NCI-H446 treated with DMSO at 0.1 percent for 48 hours (cell line): ENCODE measurements around the gene ARHGAP15.

Source experiments
- DNase-seq: peaks from one replicate; lab custom pipeline; 2025; lab: John Stamatoyannopoulos, UW

Gene ARHGAP15

DNA sequence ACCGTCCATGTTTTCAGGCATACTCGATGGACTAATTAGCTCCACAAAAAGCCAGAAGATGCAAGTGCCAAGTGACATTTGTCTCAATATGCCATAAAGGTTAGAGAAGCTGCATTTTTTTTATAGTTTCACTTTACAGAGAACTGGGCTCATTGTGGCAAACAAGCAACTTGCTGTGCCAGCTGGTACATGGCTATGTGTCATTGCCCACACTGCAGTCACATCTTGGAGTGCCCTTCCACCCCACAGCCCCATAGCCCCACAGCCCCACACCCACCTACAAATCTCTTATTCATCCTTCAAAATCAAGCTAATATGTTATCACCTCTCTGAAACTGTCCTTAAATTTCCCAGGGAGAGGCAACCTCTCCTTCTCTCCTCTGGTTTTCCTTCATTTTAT is 451.9 kb downstream of the ARHGAP15 start:
- no peak for DNase-seq

DNA sequence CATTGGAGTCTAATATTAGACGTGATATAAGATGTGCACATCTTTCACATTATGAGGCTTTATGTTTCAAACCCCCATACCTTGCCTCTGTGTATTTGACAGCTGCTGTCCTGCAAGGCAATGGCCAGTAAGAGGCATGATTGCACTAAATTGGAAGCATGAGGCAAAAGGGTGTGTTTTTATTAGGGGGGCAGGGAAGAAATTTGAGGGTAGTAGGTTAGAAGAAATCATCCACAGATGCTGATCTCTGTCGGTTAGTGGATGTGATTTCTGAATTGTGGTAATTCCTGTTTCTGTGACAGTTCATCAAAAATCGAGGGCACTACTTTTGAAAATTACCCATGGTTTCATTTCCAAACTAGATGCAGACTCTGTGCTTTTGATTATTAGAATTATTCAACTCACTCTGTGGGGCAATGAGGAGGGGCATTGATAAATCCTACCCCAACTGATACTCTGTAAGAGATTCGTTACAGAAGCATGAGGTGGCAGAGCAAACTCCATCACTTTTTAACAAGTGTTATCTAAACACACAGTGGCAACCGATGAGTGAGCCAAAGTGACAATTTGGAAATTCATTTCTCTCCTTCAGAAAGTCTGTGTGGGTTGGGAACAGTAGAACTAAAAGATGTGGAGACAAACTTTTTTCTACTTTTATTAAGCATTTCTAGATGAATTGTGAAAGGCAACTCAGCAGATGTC is 453.0 kb downstream of the ARHGAP15 start:
- no peak for DNase-seq

DNA sequence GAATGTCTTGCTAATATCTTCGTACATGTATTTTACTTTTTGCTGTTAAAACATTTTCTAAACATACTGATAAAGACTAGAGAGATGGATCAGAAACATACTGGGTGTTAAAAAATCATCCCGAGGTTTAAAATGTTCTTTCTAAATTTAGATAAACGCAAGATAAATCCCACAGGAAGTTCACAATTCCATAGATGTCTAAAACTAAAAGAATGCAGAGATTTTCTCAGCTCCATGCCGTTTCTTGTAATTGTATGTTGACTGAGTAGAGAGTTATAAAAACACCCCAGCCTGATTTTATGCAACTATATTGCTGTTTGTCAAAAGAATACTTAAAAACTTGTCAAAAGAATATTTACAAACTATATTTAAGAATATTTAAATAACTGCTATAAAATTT is 455.7 kb downstream of the ARHGAP15 start:
- DNase-seq, result no peak

DNA sequence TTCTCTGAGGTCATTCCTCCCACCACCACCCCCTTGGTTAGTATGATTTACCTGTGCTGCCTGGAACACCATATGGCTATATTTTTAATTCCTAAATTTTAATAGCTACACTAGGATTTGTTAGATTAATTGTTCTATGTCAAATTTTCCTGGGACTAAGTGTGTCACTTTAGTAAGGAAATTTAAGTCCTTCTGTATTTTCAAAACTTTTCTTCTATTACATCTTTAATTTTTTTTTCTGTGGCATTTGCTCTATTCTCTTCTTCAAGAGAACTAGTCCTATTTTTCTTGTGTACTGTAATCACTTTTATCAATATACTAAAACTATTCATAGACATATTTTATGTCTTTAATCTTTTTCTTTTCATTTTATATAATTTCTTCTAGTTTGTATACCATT is 456.9 kb downstream of the ARHGAP15 start:
- DNase-seq, result no peak

DNA sequence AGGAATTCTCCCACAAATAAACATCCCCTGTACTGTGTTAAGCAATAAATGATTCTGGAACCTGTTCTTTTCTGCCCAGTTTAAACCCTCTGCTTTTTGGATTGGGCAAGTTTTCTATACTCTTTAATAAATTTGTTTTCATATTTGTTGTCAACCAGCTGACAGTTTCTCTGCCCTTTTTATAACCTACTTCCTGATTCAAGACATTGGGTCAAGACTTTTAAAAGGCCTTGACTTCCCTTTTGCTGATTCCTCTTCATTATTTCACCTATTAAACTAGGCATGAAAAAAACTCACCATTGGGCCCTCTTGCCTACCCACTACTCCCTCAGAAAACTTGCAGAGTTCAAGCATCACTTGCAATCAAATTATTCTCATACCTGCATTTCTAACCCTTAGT is 459.5 kb downstream of the ARHGAP15 start:
- DNase-seq, result no peak

DNA sequence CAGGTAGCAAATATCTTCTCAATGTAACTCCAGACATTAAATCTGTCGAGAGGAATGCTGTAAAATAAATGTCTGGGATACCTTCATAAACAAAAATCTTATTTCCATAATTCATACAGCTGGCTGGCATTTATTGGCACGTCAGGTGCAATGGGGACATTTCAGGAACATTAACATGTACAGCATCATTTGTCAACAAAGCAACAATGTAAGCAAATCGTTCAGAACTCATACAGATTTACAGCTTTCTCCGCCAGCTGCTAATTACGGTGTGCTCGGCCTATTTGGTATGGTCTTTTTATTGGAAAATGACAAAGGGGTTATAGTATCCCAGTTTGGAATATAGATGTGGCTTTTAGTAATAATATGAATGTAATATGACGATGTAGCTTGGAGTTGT is 464.9 kb downstream of the ARHGAP15 start:
- DNase-seq, result no peak

DNA sequence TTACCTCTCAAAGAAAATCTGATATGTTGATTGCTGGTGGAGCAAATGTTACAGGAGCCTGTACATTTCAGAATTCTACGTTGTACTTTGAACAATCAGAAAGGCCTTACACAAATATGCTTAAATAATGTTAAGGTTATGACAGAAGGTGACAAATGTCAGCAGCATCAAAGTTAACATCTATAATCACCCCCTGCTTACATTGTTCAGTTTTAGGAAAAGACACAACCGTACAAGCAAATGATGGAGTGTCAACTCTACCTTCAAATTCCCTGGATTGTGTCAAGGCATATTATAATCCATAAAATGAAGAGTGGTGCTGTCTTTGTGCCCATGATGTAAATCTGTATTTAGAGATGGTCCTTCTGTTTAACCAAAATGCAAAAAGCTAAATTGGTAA is 465.5 kb downstream of the ARHGAP15 start:
- no peak for DNase-seq

DNA sequence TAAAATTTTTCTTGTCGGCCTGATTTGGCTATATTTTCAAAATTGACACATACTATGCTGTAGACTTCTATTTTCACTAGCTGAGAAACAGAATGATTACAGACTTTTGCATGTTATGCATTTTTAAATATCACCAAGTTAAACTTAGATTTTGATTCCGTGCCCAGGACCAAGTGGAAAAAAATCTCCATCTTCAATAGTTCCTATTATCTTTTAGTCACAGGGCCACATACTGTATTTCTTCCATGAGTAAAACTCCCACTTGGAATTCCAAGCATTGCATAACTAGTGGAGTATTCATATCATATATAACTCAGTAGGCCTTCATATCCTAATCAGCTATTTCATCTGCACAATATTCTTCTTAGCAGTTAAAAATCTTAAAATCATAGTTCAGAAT is 470.9 kb downstream of the ARHGAP15 start:
- DNase-seq, result no peak

DNA sequence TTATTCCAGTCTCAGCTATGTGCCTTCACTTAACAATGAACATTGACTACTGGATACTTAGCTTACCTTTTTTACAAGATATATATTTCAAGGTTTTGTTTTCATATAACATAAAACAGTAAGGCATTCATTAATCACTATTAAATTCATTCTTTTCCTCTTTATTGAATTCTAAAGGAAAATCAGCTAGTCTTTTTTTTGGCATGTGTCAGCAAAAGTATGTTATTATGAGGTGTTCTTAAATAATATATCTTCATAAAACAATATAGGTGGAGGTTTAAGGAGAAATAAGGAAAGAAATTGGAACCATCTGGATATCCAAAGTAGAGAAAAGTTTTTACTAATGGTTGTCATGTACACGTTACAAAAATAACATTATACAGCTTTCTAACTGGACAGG is 472.6 kb downstream of the ARHGAP15 start:
- DNase-seq, result no peak

DNA sequence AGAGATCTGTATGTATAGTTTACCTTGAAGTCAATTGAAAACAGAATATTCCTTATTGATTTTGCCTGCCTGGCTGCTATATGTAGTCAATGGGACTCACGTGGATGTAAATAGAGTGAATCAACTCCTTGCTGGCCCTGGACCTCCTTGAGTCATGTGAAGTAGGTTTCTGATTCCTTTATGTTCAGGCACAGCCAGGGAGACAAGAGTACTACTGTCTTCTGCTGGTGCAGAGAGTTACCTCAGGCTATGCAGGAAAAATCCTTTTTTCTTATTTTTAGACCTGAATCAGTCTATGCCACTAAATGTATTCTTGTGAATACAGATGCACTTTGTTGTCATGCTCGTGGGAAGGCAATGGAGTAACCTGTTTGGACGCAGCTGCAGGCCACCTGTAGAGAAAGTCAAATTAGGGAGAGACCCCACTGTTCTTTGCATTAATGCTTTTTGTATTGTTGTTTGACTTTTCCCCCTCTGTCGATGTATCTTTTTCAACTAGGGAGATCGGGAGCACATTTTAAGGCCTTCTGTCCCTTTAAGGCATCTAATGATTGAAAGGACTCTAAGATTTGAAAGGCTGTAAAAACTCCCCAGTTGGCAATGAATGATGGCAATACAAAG is 473.9 kb downstream of the ARHGAP15 start:
- DNase-seq, result no peak

DNA sequence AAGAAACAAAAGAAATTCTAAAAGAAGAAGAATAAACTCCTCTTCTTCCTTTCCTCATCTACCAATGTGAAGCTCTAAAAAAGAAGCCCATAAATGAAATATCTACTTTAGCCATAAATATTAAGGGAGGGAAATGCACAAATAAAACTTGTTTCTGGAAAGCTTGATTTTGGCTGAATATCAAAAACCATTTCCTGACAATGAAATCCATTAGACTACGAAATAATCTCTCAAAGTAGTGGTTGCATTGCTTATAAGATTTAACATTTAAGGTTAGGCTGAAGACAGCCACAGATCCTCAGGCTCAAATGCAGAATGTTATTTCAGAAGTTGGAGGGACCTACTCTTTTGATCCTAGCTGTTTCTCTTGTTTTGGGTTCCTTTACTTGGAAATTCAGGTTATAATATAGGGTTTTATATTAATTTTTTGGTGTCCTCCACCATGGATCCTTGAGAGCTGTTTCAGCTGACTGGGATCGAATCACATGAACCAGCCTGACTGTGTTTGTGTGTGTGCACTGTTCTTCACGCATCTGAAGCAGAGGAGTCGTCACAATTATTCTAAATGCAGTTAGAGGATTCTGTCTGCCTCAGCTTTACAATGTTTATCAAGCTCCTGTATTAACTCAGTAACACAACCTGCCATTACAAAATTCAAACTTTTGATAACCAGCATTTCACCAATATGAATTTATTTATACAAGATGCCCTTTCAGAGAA is 474.8 kb downstream of the ARHGAP15 start:
- DNase-seq, result no peak

DNA sequence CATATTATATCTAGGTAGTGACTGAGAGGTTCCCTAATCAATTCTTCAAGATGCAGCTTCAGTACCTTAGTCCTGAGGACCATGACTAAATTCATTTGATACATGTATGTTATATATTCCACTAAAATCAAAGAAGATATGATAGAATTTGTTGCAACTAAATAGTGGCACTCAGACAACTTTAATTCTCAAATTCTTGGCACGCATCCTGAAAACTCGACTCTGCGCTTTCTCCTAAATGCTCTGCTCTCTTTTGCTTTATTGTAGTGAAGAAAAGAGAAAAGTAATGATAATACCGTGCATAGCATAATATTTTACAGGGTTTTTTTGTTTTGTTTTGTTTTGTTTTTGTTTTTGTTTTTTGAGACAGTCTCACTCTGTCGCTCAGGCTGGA is 475.3 kb downstream of the ARHGAP15 start:
- no peak for DNase-seq

DNA sequence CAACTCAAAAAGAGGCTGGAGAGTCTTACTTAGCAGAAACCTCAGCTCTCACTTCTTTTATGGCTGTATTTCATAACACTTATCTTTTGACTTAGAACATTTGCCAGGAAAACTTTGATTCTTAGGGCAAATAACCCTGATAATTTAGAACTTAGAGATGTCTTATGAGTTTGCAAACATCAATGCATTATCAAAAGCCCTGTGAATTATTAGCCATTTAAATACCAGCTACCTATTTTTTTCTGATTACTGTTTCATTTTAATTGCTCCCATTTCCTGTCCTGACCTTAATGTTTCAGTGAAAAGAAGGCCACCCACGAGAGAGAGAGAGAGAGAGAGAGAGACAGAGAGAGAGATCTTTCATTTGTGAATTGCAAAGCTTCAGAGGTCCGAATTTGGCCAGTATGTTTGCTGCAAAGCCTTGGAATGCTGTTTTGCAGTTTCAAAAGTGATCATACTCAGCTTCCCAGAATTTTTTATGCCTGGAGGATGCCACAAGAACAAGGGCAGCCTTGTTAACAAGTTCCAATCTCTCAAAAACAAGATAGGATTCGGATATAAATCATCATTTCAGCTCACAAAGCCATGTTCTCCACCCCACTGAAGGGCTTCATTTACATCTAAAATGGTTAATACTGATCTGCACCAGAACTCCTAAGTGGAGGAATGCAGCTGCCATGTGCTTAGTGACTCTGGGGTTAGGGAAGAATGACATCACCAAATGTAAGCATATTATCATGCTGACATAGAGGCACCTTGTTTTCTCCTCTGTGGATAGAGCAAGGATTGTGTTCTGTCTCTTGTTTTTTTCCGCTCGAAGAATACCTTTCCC is 478.2 kb downstream of the ARHGAP15 start:
- DNase-seq, result no peak

DNA sequence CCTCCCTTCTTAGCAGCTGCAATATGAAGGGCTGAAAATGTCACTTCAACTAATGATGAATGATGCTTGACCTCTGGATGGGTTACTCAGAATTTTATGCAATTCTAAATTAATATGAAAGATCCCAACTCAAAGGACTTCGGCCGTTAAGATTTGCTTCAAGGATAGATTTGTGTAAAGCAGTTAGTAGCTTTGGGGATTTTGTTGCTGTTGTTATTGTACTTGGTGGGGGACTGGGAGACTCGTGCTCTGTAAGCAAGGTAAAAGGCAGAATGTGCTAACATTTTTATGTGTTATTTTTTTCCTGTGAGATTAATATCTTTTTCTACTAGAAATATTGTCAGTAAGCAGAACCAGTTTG is 478.8 kb downstream of the ARHGAP15 start:
- no peak for DNase-seq

DNA sequence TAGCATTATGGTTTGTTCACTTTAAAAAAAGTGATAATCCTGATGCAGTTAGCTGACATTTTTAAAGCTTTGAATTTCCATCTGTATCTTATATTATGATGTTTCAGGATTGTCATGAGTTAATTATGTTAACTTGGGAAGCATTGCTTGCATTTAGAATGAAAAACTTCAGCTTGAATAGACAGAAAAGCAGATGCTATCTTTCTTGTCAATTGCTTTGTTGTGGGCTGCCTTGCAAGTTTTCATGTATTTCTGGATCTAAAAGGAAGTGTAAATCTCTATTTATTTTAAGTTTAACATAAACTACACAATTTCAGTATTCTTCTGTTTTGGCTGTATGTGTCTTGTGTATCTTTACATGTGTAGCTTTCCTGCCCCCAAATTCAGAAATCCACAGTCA is 479.5 kb downstream of the ARHGAP15 start:
- no peak for DNase-seq

DNA sequence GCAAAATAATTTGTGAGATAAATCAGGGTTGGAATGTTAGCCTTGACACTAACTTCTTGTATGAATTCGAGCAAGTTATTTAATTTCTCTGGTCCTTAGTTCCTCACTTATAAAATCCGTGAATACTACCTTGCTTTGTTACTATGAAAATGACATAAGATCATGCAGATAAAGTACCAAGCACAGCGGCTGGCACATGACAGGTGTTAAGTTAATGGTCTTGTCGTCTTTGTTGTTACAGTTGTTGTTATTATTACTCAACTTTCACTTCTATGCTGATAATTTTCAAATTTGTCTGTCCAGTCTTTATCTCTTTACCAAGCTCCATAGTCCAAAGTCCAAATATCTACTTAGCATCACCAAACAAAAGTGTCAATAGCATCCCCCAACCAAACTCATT is 482.1 kb downstream of the ARHGAP15 start:
- DNase-seq, result no peak

DNA sequence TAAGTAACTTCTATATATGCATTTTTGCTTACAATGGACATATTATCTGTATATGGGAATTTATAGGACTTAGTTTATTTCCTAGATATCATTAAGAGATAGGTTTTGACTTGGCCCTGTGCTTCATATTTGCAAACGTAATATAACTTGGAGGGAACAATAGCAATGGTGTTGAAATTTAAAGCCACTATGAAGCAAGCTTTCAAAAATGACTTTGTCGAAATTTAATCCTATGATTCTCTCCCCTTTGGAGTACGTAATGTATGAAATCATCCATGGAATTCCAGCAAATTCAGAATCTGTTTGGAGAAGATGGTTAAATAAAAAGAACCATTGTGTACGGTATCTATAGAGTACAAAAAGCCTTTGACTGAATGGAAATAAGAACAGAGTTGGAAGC is 486.3 kb downstream of the ARHGAP15 start:
- no peak for DNase-seq

DNA sequence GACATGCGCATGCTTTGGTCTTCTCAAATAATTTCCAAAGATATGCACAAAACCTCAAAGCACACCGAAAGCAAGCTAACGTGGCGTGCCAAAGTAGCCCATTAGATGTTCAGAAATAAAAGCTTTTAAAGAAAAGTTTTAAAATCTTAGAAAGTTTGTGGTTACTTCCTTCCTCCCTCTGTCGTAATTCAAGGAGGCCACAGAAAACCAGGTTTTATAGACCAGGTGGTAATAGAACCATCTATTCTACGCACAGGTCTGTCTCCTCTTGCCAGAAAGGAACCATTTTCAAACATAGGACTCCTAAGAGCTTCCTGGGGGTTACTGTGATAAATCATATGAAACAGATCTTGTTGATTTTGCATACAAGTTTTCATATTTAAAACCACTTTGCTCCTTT is 487.2 kb downstream of the ARHGAP15 start:
- no peak for DNase-seq

DNA sequence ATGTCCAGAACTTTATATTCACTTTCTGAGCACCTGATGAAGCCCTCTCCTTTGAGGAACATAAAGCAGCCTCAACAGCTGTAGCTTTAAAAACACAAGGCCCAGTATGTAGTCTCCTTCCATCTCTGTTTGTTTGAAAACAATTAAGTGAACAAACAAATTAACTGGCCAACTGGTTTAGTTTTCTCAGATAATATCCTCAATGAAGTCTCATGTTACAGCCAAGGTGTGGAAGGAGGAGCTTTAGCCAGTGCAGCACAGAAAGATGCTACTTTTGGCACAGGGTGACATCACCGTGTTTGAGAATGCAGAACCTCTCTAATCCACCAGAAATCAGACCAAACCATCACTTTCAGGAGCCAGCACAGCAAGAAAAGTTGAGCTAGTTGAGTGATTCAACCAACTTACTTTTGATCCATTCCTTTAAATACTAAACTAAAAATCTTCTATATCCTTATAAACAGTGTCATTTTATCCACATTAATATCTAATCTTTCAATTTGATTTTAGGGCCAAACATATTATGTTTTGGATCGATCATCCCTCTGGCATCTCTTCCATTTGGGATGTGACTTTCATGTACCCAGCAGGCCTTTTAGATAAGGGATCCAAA is 488.7 kb downstream of the ARHGAP15 start:
- DNase-seq, result no peak

DNA sequence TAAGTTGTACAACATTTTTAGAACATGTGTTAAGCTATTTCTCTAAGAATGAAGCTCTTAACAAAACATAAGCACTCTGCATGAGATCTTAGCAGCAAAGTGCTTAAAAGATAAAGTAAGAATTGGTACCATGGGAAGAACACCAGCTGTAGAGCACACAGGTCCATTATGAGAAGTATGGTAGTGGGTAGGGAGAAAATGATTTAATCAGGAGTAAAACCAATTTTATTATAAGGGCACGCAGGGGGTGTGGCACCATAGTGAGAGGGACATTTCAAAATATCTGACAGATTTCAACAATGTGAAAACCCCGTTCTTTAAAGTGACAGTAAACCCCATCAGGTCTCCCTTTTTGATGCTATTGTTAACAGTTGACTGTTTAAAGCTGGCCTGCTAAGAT is 492.9 kb downstream of the ARHGAP15 start:
- DNase-seq, result no peak

DNA sequence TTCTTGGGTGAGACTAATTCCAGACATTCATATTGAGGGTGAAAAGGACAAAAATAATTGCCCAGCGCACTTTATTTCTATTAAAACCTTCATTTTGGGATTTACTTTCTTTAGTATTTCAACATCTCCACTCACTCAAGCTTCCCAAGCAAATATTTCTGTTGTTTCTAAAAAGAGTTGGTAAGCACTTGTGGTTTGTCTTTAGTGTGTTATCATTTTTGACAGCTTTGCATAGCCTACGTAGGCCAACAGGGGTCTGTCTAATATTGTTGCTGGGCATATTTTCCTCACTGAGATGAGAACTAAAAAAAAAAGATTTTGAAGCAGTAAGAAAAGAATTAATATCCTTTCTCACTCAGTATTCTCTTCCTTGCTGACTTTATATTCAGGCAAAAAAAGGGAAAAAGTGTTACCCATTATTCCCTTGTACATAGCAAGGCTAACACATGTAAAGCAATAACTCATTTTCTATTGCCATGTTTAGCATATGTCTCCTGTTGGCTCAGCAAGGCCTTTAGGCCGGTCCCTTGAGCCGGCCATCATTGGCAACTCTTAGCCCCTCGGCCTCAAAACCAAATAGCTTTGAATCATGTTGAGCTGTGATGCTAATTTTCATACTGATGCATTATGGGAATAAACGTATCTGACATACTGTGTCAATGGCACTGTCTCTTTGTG is 494.2 kb downstream of the ARHGAP15 start:
- no peak for DNase-seq

DNA sequence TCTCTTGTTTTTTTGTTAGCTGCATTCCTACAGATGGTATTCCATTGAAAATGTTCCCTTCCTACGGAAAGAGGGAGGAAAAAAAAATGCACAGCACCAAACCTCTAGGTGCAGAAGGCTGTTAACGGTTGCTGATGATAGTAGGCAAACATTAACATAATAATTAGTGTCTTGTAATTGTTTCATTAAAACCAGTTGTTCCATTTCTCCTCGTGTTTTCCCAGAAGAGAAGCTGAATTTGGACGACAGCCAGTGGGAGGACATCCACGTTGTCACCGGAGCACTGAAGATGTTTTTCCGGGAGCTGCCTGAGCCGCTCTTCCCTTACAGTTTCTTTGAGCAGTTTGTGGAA is 494.7 kb downstream of the ARHGAP15 start:
- DNase-seq, result no peak
